MCF 10A (cell line): ENCODE results near the gene APLP1. TPM values are rescaled to one million over a fixed set of nuclear protein-coding genes. Genes with fewer than 3 reads are reported as not detected.

Experiments
- Bru-seq: library from RNA; stranded (reverse); fragments of 400-500 nt; gene quantifications from one replicate; lab custom pipeline; 2021; lab: Mats Ljungman, UMichigan
- BruChase-seq, 2 experiments: library from RNA; stranded (reverse); fragments of 400-500 nt; gene quantifications; one replicate each; lab custom pipeline; 2021; lab: Mats Ljungman, UMichigan
- BruUV-seq: library from RNA; stranded (reverse); fragments of 400-500 nt; replicated peaks from 2 replicates; lab custom pipeline; 2021; lab: Mats Ljungman, UMichigan
- CTCF ChIA-PET: fragments of 300-600 bp; sonication (Branson Sonifier 250); formaldehyde crosslinking; extraction: SDS; loops from one replicate; lab custom pipeline; 2021; ENCODE audit warnings: antibody characterized with exemption, inconsistent platforms; lab: Yijun Ruan, JAX
- POLR2A ChIA-PET: fragments of 300-600, 350-650 bp; sonication (Branson Sonifier 250); formaldehyde crosslinking; extraction: SDS; loops from one replicate; lab custom pipeline; 2020; ENCODE audit warnings: antibody characterized with exemption, inconsistent platforms; lab: Yijun Ruan, JAX
- DNase-seq: peaks from one replicate; pipeline ENCODE4 v3.0.0-alpha.2; 2018; ENCODE audit not compliant: unreplicated experiment
- H3K27ac Mint-ChIP-seq: one replicate; pipeline ENCODE4 v1.8.0; 2022; ENCODE audit warnings: mild to moderate bottlenecking, low read depth, mixed read lengths; ENCODE audit not compliant: unreplicated experiment
- H3K27me3 Mint-ChIP-seq: one replicate; pipeline ENCODE4 v1.8.0; 2022; ENCODE audit warnings: mixed read lengths; ENCODE audit not compliant: insufficient read depth, unreplicated experiment
- H3K36me3 Mint-ChIP-seq: one replicate; pipeline ENCODE4 v1.8.0; 2022; ENCODE audit warnings: mild to moderate bottlenecking, moderate library complexity, mixed read lengths; ENCODE audit not compliant: insufficient read depth, unreplicated experiment
- H3K4me1 Mint-ChIP-seq: one replicate; pipeline ENCODE4 v1.8.0; 2022; ENCODE audit warnings: mixed read lengths; ENCODE audit not compliant: insufficient read depth, unreplicated experiment
- H3K4me3 Mint-ChIP-seq: one replicate; pipeline ENCODE4 v1.8.0; 2022; ENCODE audit warnings: mild to moderate bottlenecking, moderate library complexity, mixed read lengths; ENCODE audit not compliant: unreplicated experiment
- H3K9me3 Mint-ChIP-seq: one replicate; pipeline ENCODE4 v1.8.0; 2022; ENCODE audit warnings: mixed read lengths; ENCODE audit not compliant: unreplicated experiment
- CTCF ChIP-seq: fragments of 200-600 bp; IDR thresholded peaks from one replicate; pipeline ENCODE4 v1.8.0; 2022; ENCODE audit warnings: antibody characterized with exemption, mild to moderate bottlenecking; ENCODE audit not compliant: unreplicated experiment
- intact Hi-C: fragments of 100-400 bp; cut with micrococcal nuclease; formaldehyde crosslinking; loops from 2 replicates; pipeline ENCODE4 v1.14.1; 2022
- long read RNA-seq: library from polyadenylated mRNA; stranded (forward); transcript quantifications from one replicate; pipeline ENCODE4 v2.0.0, GENCODE V29; 2022
- total RNA-seq: library from RNA; stranded (reverse); gene quantifications from 2 replicates; pipeline ENCODE4 v1.2.3, GENCODE V29; 2022

APLP1 gene
- total RNA-seq (1.3 and 2.4 TPM in 2 replicates), Bru-seq, nascent RNA (not detected), BruChase-seq, experiment 1, labeled RNA remaining after a 6-hour chase (percentile 20 among the genes with signal in this experiment), BruChase-seq, experiment 2, labeled RNA remaining after a 2-hour chase (percentile 10 among the genes with signal in this experiment)
- long read RNA-seq, partial matches to known transcripts: 0 of 4 reads
- long read RNA-seq, other reads (novel, unspliced or antisense): 3 of 4 reads

- H3K27me3 Mint-ChIP-seq: peaks cover 34% of the 10 kb centered on the region
- peak within 1 kb of the TSS; percentile 55 for H3K4me3 Mint-ChIP-seq
- DNase-seq: peak; percentile 23
- H3K4me1 Mint-ChIP-seq: peaks cover 6% of the 10 kb centered on the region
- intact Hi-C loops: no loop called here
- no peak for TF ChIP-seq CTCF
- no peaks in the 10 kb centered on the region for H3K36me3 Mint-ChIP-seq
- CTCF ChIA-PET: no interaction called here
- POLR2A ChIA-PET: interaction anchor here (1.1 to 1.7 kb wide), 2 partner anchors 11 to 12 kb away, joined by 3 to 6 read pairs; partner anchors contain the start of gene KIRREL2
- H3K27ac Mint-ChIP-seq: no peak within 1 kb of the TSS
- BruUV-seq: no TSS peak
- no peaks in the 10 kb centered on the region for H3K9me3 Mint-ChIP-seq
These were observed at the start of gene APLP1 for GRCh38 chr19:35868172-35868822. TSS of gene APLP1 (plus strand) at chr19:35868574. CDS start at chr19:35868637, 63 bp downstream.

- no peak for DNase-seq
- no peak for TF ChIP-seq CTCF
- intact Hi-C loops: loop anchor here (5.0 kb wide), 1 partner anchor 130 kb away; no protein-coding TSS in a partner anchor
- Mint-ChIP-seq H3K4me1 (no peaks in the 10 kb centered on the region), H3K9me3 (no peaks in the 10 kb centered on the region), H3K36me3 (no peaks in the 10 kb centered on the region), H3K27me3 (peaks cover 40% of the 10 kb centered on the region), H3K27ac (no peak overlapping the region), H3K4me3 (no peak overlapping the region)
- ChIA-PET POLR2A (interaction anchor here (0.6 kb wide), 1 partner anchor 24 kb away, joined by 3 read pairs; no protein-coding TSS in a partner anchor), CTCF (no interaction called here)
- no TSS peak for BruUV-seq
These were observed 45.8 kb upstream of the APLP1 start for GRCh38 chr19:35822579-35822978.

GRCh38 chr19:35824150-35824549, 44.2 kb upstream of the APLP1 start:
- no TSS peak for BruUV-seq
- H3K27ac Mint-ChIP-seq: no peak overlapping the region
- H3K9me3 Mint-ChIP-seq: no peaks in the 10 kb centered on the region
- H3K4me1 Mint-ChIP-seq: no peaks in the 10 kb centered on the region
- H3K4me3 Mint-ChIP-seq: no peak overlapping the region
- peaks cover 37% of the 10 kb centered on the region for H3K27me3 Mint-ChIP-seq
- H3K36me3 Mint-ChIP-seq: no peaks in the 10 kb centered on the region
- ChIA-PET POLR2A (no interaction called here), CTCF (no interaction called here)
- intact Hi-C loops: loop anchor here (5.0 kb wide), 1 partner anchor 132 kb away; no protein-coding TSS in a partner anchor
- no peak for DNase-seq
- TF ChIP-seq CTCF: no peak

GRCh38 chr19:35828692-35829301, 39.6 kb upstream of the APLP1 start:
- H3K4me1 Mint-ChIP-seq: no peaks in the 10 kb centered on the region
- no TSS peak for BruUV-seq
- ChIA-PET POLR2A (no interaction called here), CTCF (interaction anchor here (0.6 kb wide), 1 partner anchor 280 kb away, joined by 4 read pairs; no protein-coding TSS in a partner anchor)
- intact Hi-C loops: loop anchor here (5.0 kb wide), 1 partner anchor 49 kb away; no protein-coding TSS in a partner anchor
- H3K4me3 Mint-ChIP-seq: no peak overlapping the region
- peak; percentile 62 for DNase-seq
- no peaks in the 10 kb centered on the region for H3K9me3 Mint-ChIP-seq
- H3K36me3 Mint-ChIP-seq: no peaks in the 10 kb centered on the region
- no peak for TF ChIP-seq CTCF
- no peak overlapping the region for H3K27ac Mint-ChIP-seq
- peaks cover 59% of the 10 kb centered on the region for H3K27me3 Mint-ChIP-seq
